ENCODE results near the gene ADGRF3.

- no peak for TF ChIP-seq CTCF (IDR thresholded peaks at IDR 0.05)
- TF ChIP-seq POLR2AphosphoS5 (IDR thresholded peaks at IDR 0.05; ENCODE audit: low read depth, low read length): no peak
Observed at GRCh38 chr2:26273501-26273900, 73.1 kb downstream of the ADGRF3 start.
